Measurements from ENCODE around the gene KLK11.

KLK11 gene
- total RNA-seq: 0 reads per million in 3 donors

GRCh38 chr19:51026554-51026831 lies at the start of gene KLK11:
Gene KLK11 (minus strand): TSS chr19:51026616. CDS start chr19:51025631, 985 bp downstream.
- no peaks in the 10 kb centered on the region for H3K4me1 ChIP-seq (ENCODE audit: control insufficient read depth, insufficient read depth, low read length, poor library complexity, severe bottlenecking)
- H3K27ac ChIP-seq (ENCODE audit: insufficient read depth, low read length, poor library complexity, severe bottlenecking): no peak within 1 kb of the TSS
- no peak for DNase-seq
- no peaks in the 10 kb centered on the region for H3K9me3 ChIP-seq (ENCODE audit: control insufficient read depth, low read length)
- H3K36me3 ChIP-seq (ENCODE audit: control insufficient read depth, insufficient read depth, low read length): no peaks in the 10 kb centered on the region
- H3K27me3 ChIP-seq (replicated peaks; ENCODE audit: control insufficient read depth, insufficient read depth, low read length, poor library complexity, severe bottlenecking): peaks cover 2% of the 10 kb centered on the region
- H3K4me3 ChIP-seq (ENCODE audit: insufficient read depth, low read depth, low read length, poor library complexity, severe bottlenecking): no peak within 1 kb of the TSS

GRCh38 chr19:51075998-51076397 lies 49.6 kb upstream of the KLK11 start:
- no peaks in the 10 kb centered on the region for H3K36me3 ChIP-seq (ENCODE audit: control insufficient read depth, insufficient read depth, low read length)

GRCh38 chr19:51071095-51071405 lies 44.6 kb upstream of the KLK11 start:
- Histone ChIP-seq H3K4me1 (ENCODE audit: control insufficient read depth, insufficient read depth, low read length, poor library complexity, severe bottlenecking) (no peaks in the 10 kb centered on the region), H3K36me3 (ENCODE audit: control insufficient read depth, insufficient read depth, low read length) (no peaks in the 10 kb centered on the region), H3K9me3 (ENCODE audit: control insufficient read depth, low read length) (no peaks in the 10 kb centered on the region), H3K27ac (ENCODE audit: insufficient read depth, low read length, poor library complexity, severe bottlenecking) (no peak overlapping the region), H3K27me3 (replicated peaks; ENCODE audit: control insufficient read depth, insufficient read depth, low read length, poor library complexity, severe bottlenecking) (no peaks in the 10 kb centered on the region), H3K4me3 (ENCODE audit: insufficient read depth, low read depth, low read length, poor library complexity, severe bottlenecking) (no peak overlapping the region)
- no peak for DNase-seq

More at GRCh38 chr19:51075998-51076397, 49.6 kb upstream of the KLK11 start:
- no peaks in the 10 kb centered on the region for H3K4me1 ChIP-seq (ENCODE audit: control insufficient read depth, insufficient read depth, low read length, poor library complexity, severe bottlenecking)
- DNase-seq: no peak
- no peak overlapping the region for H3K4me3 ChIP-seq (ENCODE audit: insufficient read depth, low read depth, low read length, poor library complexity, severe bottlenecking)
- no peaks in the 10 kb centered on the region for H3K9me3 ChIP-seq (ENCODE audit: control insufficient read depth, low read length)
- H3K27ac ChIP-seq (ENCODE audit: insufficient read depth, low read length, poor library complexity, severe bottlenecking): no peak overlapping the region
- H3K27me3 ChIP-seq (replicated peaks; ENCODE audit: control insufficient read depth, insufficient read depth, low read length, poor library complexity, severe bottlenecking): no peaks in the 10 kb centered on the region

- no peaks in the 10 kb centered on the region for H3K27me3 ChIP-seq (replicated peaks; ENCODE audit: control insufficient read depth, insufficient read depth, low read length, poor library complexity, severe bottlenecking)
- no peaks in the 10 kb centered on the region for H3K36me3 ChIP-seq (ENCODE audit: control insufficient read depth, insufficient read depth, low read length)
- H3K9me3 ChIP-seq (ENCODE audit: control insufficient read depth, low read length): no peaks in the 10 kb centered on the region
- H3K4me3 ChIP-seq (ENCODE audit: insufficient read depth, low read depth, low read length, poor library complexity, severe bottlenecking): no peak overlapping the region
- no peaks in the 10 kb centered on the region for H3K4me1 ChIP-seq (ENCODE audit: control insufficient read depth, insufficient read depth, low read length, poor library complexity, severe bottlenecking)
- no peak for DNase-seq
- no peak overlapping the region for H3K27ac ChIP-seq (ENCODE audit: insufficient read depth, low read length, poor library complexity, severe bottlenecking)
Measured at GRCh38 chr19:51070334-51071094, 44.1 kb upstream of the KLK11 start.

- Histone ChIP-seq H3K4me1 (ENCODE audit: control insufficient read depth, insufficient read depth, low read length, poor library complexity, severe bottlenecking) (peaks cover 3% of the 10 kb centered on the region), H3K4me3 (ENCODE audit: insufficient read depth, low read depth, low read length, poor library complexity, severe bottlenecking) (no peak overlapping the region), H3K27ac (ENCODE audit: insufficient read depth, low read length, poor library complexity, severe bottlenecking) (no peak overlapping the region), H3K36me3 (ENCODE audit: control insufficient read depth, insufficient read depth, low read length) (no peaks in the 10 kb centered on the region), H3K27me3 (replicated peaks; ENCODE audit: control insufficient read depth, insufficient read depth, low read length, poor library complexity, severe bottlenecking) (peaks cover 18% of the 10 kb centered on the region), H3K9me3 (ENCODE audit: control insufficient read depth, low read length) (no peaks in the 10 kb centered on the region)
- no peak for DNase-seq
Measured at GRCh38 chr19:51066393-51067186, 40.2 kb upstream of the KLK11 start.

- Histone ChIP-seq H3K27me3 (replicated peaks; ENCODE audit: control insufficient read depth, insufficient read depth, low read length, poor library complexity, severe bottlenecking) (peaks cover 18% of the 10 kb centered on the region), H3K9me3 (ENCODE audit: control insufficient read depth, low read length) (no peaks in the 10 kb centered on the region), H3K36me3 (ENCODE audit: control insufficient read depth, insufficient read depth, low read length) (no peaks in the 10 kb centered on the region), H3K4me3 (ENCODE audit: insufficient read depth, low read depth, low read length, poor library complexity, severe bottlenecking) (no peak overlapping the region), H3K27ac (ENCODE audit: insufficient read depth, low read length, poor library complexity, severe bottlenecking) (no peak overlapping the region), H3K4me1 (ENCODE audit: control insufficient read depth, insufficient read depth, low read length, poor library complexity, severe bottlenecking) (peaks cover 3% of the 10 kb centered on the region)
- DNase-seq: no peak
Measured at GRCh38 chr19:51065221-51065960, 39.0 kb upstream of the KLK11 start.

- no peak within 1 kb of the TSS for H3K27ac ChIP-seq (ENCODE audit: insufficient read depth, low read length, poor library complexity, severe bottlenecking)
- H3K4me3 ChIP-seq (ENCODE audit: insufficient read depth, low read depth, low read length, poor library complexity, severe bottlenecking): no peak within 1 kb of the TSS
- DNase-seq: no peak
- H3K27me3 ChIP-seq (replicated peaks; ENCODE audit: control insufficient read depth, insufficient read depth, low read length, poor library complexity, severe bottlenecking): peaks cover 21% of the 10 kb centered on the region
- peaks cover 3% of the 10 kb centered on the region for H3K4me1 ChIP-seq (ENCODE audit: control insufficient read depth, insufficient read depth, low read length, poor library complexity, severe bottlenecking)
- no peaks in the 10 kb centered on the region for H3K9me3 ChIP-seq (ENCODE audit: control insufficient read depth, low read length)
- H3K36me3 ChIP-seq (ENCODE audit: control insufficient read depth, insufficient read depth, low read length): no peaks in the 10 kb centered on the region
Measured at GRCh38 chr19:51064534-51065220, 38.3 kb upstream of the KLK11 start, which contains the start of gene KLK13. Gene KLK13 (minus strand): TSS chr19:51065092. CDS start chr19:51065067, 25 bp downstream.

GRCh38 chr19:51063664-51064063 lies 37.2 kb upstream of the KLK11 start:
- H3K27me3 ChIP-seq (replicated peaks; ENCODE audit: control insufficient read depth, insufficient read depth, low read length, poor library complexity, severe bottlenecking): peaks cover 21% of the 10 kb centered on the region
- H3K4me1 ChIP-seq (ENCODE audit: control insufficient read depth, insufficient read depth, low read length, poor library complexity, severe bottlenecking): peaks cover 3% of the 10 kb centered on the region
- no peaks in the 10 kb centered on the region for H3K36me3 ChIP-seq (ENCODE audit: control insufficient read depth, insufficient read depth, low read length)
- H3K27ac ChIP-seq (ENCODE audit: insufficient read depth, low read length, poor library complexity, severe bottlenecking): no peak overlapping the region
- no peak overlapping the region for H3K4me3 ChIP-seq (ENCODE audit: insufficient read depth, low read depth, low read length, poor library complexity, severe bottlenecking)
- no peaks in the 10 kb centered on the region for H3K9me3 ChIP-seq (ENCODE audit: control insufficient read depth, low read length)
- DNase-seq: no peak

- no peaks in the 10 kb centered on the region for H3K36me3 ChIP-seq (ENCODE audit: control insufficient read depth, insufficient read depth, low read length)
- DNase-seq: no peak
Measured at GRCh38 chr19:51060973-51061372, 34.6 kb upstream of the KLK11 start.

More at GRCh38 chr19:51060973-51061372, 34.6 kb upstream of the KLK11 start:
- Histone ChIP-seq H3K4me3 (ENCODE audit: insufficient read depth, low read depth, low read length, poor library complexity, severe bottlenecking) (no peak overlapping the region), H3K4me1 (ENCODE audit: control insufficient read depth, insufficient read depth, low read length, poor library complexity, severe bottlenecking) (peaks cover 3% of the 10 kb centered on the region), H3K9me3 (ENCODE audit: control insufficient read depth, low read length) (no peaks in the 10 kb centered on the region), H3K27ac (ENCODE audit: insufficient read depth, low read length, poor library complexity, severe bottlenecking) (no peak overlapping the region), H3K27me3 (replicated peaks; ENCODE audit: control insufficient read depth, insufficient read depth, low read length, poor library complexity, severe bottlenecking) (peaks cover 23% of the 10 kb centered on the region)

Measured in effector memory CD4-positive, alpha-beta T cell (primary cell).